Measurements from ENCODE around the gene NDUFA11. TPM values are rescaled to one million over a fixed set of nuclear protein-coding genes. Genes with fewer than 3 reads are reported as not detected.
"Not testable (repeated sequence)": the region's sequence is repeated elsewhere in the genome, so short reads cannot be mapped to it uniquely, and the experiment has no call there.

NDUFA11 gene
- total RNA-seq, 1 experiment from 2014 or later: 430 TPM

- in situ Hi-C loops (cut with HindIII; ENCODE audit: low sequenced_read_pairs): no loop called here
- DNase-seq (ENCODE audit: low spot score): no peak
Observed at GRCh38 chr19:5894704-5895349, 8.8 kb downstream of the NDUFA11 start.

- in situ Hi-C loops (cut with HindIII; ENCODE audit: low sequenced_read_pairs): no loop called here
Observed at GRCh38 chr19:5893907-5894703, 9.5 kb downstream of the NDUFA11 start.

GRCh38 chr19:5893296-5893903, 10.2 kb downstream of the NDUFA11 start:
- in situ Hi-C loops (cut with HindIII; ENCODE audit: low sequenced_read_pairs): no loop called here

More at GRCh38 chr19:5893907-5894703, 9.5 kb downstream of the NDUFA11 start:
- no peak for DNase-seq (ENCODE audit: low spot score)

GRCh38 chr19:5892772-5893275, 10.8 kb downstream of the NDUFA11 start:
- in situ Hi-C loops (cut with HindIII; ENCODE audit: low sequenced_read_pairs): no loop called here
- no peak for DNase-seq (ENCODE audit: low spot score)

More at GRCh38 chr19:5893296-5893903, 10.2 kb downstream of the NDUFA11 start:
- no peak for DNase-seq (ENCODE audit: low spot score)

DNA sequence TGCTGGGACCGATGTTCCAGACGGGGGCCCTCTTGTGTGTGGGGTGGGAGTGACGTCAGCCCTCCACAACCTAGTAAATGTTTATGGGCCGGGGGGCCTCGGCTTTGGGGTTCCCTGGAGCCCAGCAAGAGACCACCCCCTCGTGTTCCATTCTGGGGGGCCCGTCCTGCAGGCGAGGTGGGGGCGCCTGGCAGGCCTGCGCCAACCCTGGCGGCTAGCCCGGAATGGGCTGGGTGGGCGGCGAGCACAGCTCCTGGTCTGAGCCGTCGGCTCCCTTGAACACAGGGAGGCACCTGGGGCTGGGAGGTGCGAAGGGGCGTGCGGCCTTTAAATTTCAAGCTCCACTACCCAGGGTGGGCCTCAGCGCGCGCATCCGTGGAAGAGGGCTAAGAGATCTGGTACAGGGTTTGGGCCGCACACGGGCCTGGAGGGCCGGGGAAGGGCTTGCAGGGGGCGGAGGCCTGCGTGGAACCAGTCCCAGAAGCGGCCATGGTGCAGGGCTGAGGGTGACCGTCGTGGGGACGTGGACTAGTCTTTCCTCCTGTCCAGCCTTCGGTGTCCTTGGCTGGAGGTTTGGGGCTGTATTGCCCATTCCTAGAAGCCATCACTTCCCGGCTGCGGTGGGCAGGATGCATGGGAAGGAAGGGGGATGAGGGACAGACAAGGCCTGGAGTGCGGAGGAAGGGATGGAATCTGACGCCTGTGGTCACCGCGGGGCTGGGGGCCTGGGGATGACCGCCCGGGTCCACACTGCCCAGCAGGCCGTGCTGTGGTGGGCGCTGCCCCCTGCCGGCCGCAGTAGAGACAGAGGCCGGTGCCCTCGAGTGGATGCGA, 11.4 kb downstream of the NDUFA11 start:
- in situ Hi-C loops (cut with HindIII; ENCODE audit: low sequenced_read_pairs): no loop called here
- no peak for DNase-seq (ENCODE audit: low spot score)

- in situ Hi-C loops (cut with HindIII; ENCODE audit: low sequenced_read_pairs): no loop called here
Observed at GRCh38 chr19:5891572-5891937, 12.0 kb downstream of the NDUFA11 start.

GRCh38 chr19:5890099-5890498, 13.5 kb downstream of the NDUFA11 start:
- in situ Hi-C loops (cut with HindIII; ENCODE audit: low sequenced_read_pairs): no loop called here
- DNase-seq (ENCODE audit: low spot score): no peak

More at GRCh38 chr19:5891572-5891937, 12.0 kb downstream of the NDUFA11 start:
- DNase-seq (ENCODE audit: low spot score): no peak

- in situ Hi-C loops (cut with HindIII; ENCODE audit: low sequenced_read_pairs): no loop called here
- no peak for DNase-seq (ENCODE audit: low spot score)
Observed at GRCh38 chr19:5889288-5889971, 14.2 kb downstream of the NDUFA11 start.

DNA sequence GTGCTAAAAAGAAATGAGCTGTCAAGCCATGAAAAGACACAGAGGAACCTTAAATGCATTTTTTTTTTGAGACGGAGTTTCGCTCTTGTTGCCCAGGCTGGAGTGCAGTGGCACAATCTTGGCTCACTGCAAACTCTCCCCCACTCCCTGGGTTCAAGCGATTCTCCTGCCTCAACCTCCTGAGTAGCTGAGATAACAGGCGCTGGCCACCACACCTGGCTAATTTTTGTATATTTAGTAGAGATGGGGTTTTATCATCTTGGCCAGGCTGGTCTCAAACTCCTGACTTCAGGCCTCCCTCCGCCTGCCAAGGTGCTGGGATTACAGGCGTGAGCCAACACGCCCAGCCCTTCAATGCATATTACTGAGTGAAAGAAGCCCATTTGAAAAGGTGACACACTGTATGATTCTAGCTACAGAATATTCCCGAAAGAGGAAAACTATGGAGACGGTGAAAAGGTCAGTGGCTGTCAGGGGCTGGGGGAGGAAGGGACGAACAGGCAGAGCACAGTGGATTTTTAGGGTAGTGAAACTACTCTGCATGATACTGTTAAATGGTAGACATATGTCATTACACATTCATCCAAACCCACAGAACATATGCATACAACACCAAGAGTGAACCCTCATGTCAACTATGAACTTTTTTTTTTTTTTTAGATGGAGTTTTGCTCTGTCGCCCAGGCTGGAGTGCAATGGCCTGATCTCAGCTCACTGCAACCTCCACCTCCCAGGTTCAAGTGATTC, 19.4 kb downstream of the NDUFA11 start:
- in situ Hi-C loops (cut with HindIII; ENCODE audit: low sequenced_read_pairs); DNase-seq (ENCODE audit: low spot score): not testable (repeated sequence)

GRCh38 chr19:5883157-5883873, 20.3 kb downstream of the NDUFA11 start:
- in situ Hi-C loops (cut with HindIII; ENCODE audit: low sequenced_read_pairs); DNase-seq (ENCODE audit: low spot score): not testable (repeated sequence)

DNA sequence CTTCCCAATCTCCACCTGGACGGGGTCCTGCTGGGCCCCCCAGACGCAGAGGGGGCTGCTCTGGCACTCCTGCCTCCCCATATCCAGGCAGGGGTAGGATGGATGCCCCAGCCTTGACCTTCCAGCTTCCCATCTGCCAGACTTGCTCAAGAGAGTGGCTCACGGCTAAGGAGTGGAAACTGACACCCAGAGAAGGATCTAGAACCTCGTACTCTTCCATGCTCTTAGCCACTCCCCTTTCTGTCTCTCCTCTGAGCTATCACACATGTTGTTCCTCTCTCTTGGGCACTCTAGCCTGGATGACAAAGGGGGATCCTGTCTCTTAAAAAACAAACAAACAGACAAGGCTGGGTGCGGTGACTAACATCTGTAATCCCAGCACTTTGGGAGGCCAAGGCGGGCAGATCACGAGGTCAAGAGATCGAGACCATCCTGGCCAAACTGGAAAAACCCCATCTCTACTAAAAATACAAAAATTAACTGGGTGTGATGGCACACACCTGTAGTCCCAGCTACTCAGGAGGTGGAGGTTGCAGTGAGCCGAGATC, 21.1 kb downstream of the NDUFA11 start:
- DNase-seq (ENCODE audit: low spot score): no peak
- in situ Hi-C loops (cut with HindIII; ENCODE audit: low sequenced_read_pairs): no loop called here

- no peak for DNase-seq (ENCODE audit: low spot score)
- in situ Hi-C loops (cut with HindIII; ENCODE audit: low sequenced_read_pairs): no loop called here
Observed at GRCh38 chr19:5881543-5882299, 21.9 kb downstream of the NDUFA11 start.

DNA sequence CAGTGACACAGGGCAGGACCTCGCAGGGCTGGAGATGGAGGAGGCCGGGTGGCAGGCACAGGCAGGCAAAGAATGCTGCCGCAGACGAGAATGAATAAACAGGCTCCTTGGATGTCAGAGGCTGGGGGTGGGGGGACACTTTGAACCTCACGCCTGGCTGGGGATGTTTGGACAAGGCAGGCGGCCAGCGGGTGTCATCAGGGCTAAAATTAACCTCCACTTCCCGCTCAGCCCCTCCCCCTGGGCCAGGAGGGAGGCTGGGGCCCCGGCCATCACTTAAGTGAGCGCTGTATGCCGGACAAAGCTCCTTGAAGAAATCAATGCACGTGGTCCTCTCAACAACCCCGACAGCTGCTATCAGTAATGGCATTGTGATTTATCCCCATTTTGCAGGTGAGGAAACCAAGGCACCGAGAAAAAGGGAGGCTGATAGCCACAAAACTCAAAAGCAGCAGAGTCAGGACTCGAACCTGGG, 22.9 kb downstream of the NDUFA11 start:
- no peak for DNase-seq (ENCODE audit: low spot score)
- in situ Hi-C loops (cut with HindIII; ENCODE audit: low sequenced_read_pairs): no loop called here

- DNase-seq (ENCODE audit: low spot score): no peak
- in situ Hi-C loops (cut with HindIII; ENCODE audit: low sequenced_read_pairs): no loop called here
Observed at GRCh38 chr19:5880196-5880595, 23.4 kb downstream of the NDUFA11 start.

GRCh38 chr19:5877882-5878281, 25.7 kb downstream of the NDUFA11 start:
- no peak for DNase-seq (ENCODE audit: low spot score)

DNA sequence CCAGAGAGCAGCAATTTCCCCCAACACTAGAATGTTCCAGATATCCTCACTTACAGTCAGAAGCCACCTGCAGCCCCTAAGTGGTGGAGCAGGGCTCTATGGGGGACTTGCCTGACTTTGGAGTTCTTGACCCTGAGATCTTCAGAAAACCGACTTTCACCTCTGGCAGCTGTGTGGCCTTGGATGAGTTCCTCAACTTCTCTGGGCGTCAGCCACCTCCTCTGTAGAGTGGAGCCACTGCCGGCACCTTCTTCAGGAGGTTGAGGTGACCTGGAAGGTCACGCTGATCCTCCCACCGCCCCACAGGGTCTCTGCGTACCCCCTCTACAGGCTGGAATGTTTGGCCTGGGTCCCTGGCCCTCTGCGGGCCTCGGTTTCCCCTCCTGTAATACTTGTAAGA, 26.2 kb downstream of the NDUFA11 start:
- no peak for DNase-seq (ENCODE audit: low spot score)
- in situ Hi-C loops (cut with HindIII; ENCODE audit: low sequenced_read_pairs): no loop called here

More at GRCh38 chr19:5877882-5878281, 25.7 kb downstream of the NDUFA11 start:
- in situ Hi-C loops (cut with HindIII; ENCODE audit: low sequenced_read_pairs): no loop called here

All from G401 (cell line).